ENCODE measurements around the gene LMBRD1. TPM values are rescaled to one million over a fixed set of nuclear protein-coding genes. Genes with fewer than 3 reads are reported as not detected.

Gene LMBRD1
- total RNA-seq, 2 experiments from 2014 or later = 12.7 to 16.3 TPM

DNA sequence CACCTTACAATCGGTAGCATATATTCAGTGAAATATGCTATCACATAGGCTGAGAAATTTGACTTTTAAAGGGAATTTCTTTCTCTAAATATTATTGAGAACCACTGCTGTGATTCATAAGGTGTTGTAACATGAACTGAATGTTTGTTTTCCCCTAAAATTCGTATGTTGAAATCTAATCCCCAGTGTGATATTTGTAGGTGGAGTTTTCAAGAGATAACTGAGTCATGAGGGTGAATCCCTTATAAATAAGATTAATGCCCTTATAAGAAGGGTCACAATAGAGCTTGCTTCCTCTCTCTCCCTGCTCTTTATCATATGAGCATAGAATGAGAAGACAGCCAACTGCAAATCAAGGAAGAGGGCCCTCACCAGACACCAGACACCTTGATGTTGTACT lies 64.8 kb downstream of the LMBRD1 start:
- no peak for TF ChIP-seq EZH2phosphoT487 (IDR thresholded peaks at IDR 0.05; ENCODE audit: borderline replicate concordance, low read depth, low read length)
- TF ChIP-seq, protein P1, sequence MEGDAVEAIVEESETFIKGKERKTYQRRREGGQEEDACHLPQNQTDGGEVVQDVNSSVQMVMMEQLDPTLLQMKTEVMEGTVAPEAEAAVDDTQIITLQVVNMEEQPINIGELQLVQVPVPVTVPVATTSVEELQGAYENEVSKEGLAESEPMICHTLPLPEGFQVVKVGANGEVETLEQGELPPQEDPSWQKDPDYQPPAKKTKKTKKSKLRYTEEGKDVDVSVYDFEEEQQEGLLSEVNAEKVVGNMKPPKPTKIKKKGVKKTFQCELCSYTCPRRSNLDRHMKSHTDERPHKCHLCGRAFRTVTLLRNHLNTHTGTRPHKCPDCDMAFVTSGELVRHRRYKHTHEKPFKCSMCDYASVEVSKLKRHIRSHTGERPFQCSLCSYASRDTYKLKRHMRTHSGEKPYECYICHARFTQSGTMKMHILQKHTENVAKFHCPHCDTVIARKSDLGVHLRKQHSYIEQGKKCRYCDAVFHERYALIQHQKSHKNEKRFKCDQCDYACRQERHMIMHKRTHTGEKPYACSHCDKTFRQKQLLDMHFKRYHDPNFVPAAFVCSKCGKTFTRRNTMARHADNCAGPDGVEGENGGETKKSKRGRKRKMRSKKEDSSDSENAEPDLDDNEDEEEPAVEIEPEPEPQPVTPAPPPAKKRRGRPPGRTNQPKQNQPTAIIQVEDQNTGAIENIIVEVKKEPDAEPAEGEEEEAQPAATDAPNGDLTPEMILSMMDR (conservative IDR thresholded peaks at IDR 0.05; ENCODE audit: low read length) = no peak
- Histone ChIP-seq H3K9me2 (ENCODE audit: insufficient read depth, low read length) (no peaks in the 10 kb centered on the region), H3K4me2 (ENCODE audit: low read length) (no peak overlapping the region), H3K79me2 (ENCODE audit: insufficient read depth, low read depth, low read length) (no peaks in the 10 kb centered on the region), H3K36me3 (ENCODE audit: insufficient read depth, low read length) (no peaks in the 10 kb centered on the region), H3K9me3 (ENCODE audit: low read length) (no peaks in the 10 kb centered on the region), H2AFZ (ENCODE audit: low read length) (no peak overlapping the region), H3K4me3 (ENCODE audit: low read depth, low read length, poor library complexity, severe bottlenecking) (no peak overlapping the region), H3K4me1 (ENCODE audit: insufficient read depth, low read length, poor library complexity, severe bottlenecking) (no peaks in the 10 kb centered on the region), H4K20me1 (ENCODE audit: insufficient read depth, low read length) (no peaks in the 10 kb centered on the region; the same call in none of the 2 replicates), H3K27ac (ENCODE audit: low read depth, low read length, poor library complexity, severe bottlenecking) (no peak overlapping the region)
- DNase-seq (ENCODE audit: low spot score) = no peak
- no TSS peak for BruUV-seq (replicated peaks)
- intact Hi-C loops (cut with micrococcal nuclease; ENCODE audit: unreplicated experiment) = loop anchor here (10.0 kb wide), 1 partner anchor 373 kb away; no protein-coding TSS in a partner anchor
- ChIA-PET CTCF (ENCODE audit: unreplicated experiment) (no interaction called here), POLR2A (interaction anchor here (0.9 kb wide), 1 partner anchor 9 kb away, joined by 3 read pairs; no protein-coding TSS in a partner anchor)

DNA sequence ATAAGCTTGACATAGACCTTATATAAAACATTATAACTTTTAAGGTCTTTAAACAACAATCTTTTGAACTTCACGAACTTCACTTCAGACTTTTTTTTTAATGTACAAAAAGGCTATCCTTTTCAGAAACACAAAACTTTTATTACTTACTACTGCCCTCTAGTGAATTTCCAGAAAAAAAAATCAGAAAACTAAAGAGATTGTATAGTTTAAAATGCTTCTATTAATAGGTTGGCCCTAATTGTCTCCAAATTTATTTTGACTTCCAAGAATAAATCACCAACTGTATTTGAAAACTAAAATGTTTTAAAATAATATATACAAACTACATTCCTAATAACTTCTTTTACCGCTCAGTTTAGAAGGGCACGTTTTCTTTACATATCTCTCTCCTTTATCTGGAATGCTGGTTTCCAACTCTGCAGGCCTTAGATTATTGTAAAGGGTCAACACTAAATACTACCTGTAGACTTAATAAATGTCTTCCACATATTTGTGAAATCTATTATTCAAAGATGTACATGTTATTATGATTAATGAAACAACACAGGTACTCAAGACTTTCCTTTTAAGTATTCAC lies 66.8 kb downstream of the LMBRD1 start:
- intact Hi-C loops (cut with micrococcal nuclease; ENCODE audit: unreplicated experiment) = loop anchor here (10.0 kb wide), 1 partner anchor 375 kb away; no protein-coding TSS in a partner anchor
- ChIA-PET POLR2A (interaction anchor here (0.7 to 1.1 kb wide), 4 partner anchors 19 to 57 kb away, joined by 3 to 4 read pairs (median 4); no protein-coding TSS in a partner anchor), CTCF (ENCODE audit: unreplicated experiment) (no interaction called here)
- TF ChIP-seq EZH2phosphoT487 (IDR thresholded peaks at IDR 0.05; ENCODE audit: borderline replicate concordance, low read depth, low read length) = no peak
- TF ChIP-seq, protein P1 (conservative IDR thresholded peaks at IDR 0.05; ENCODE audit: low read length) = peak; percentile 85
- H3K4me3 ChIP-seq (ENCODE audit: low read depth, low read length, poor library complexity, severe bottlenecking) = no peak overlapping the region
- no peaks in the 10 kb centered on the region for H3K9me2 ChIP-seq (ENCODE audit: insufficient read depth, low read length)
- H3K4me1 ChIP-seq (ENCODE audit: insufficient read depth, low read length, poor library complexity, severe bottlenecking) = no peaks in the 10 kb centered on the region
- H3K9me3 ChIP-seq (ENCODE audit: low read length) = peaks cover 7% of the 10 kb centered on the region; the same call in 1 of the 2 replicates
- BruUV-seq (replicated peaks) = no TSS peak
- no peaks in the 10 kb centered on the region; the same call in none of the 2 replicates for H4K20me1 ChIP-seq (ENCODE audit: insufficient read depth, low read length)
- no peak overlapping the region for H3K27ac ChIP-seq (ENCODE audit: low read depth, low read length, poor library complexity, severe bottlenecking)
- no peaks in the 10 kb centered on the region for H3K36me3 ChIP-seq (ENCODE audit: insufficient read depth, low read length)
- DNase-seq (ENCODE audit: low spot score) = peak; percentile 2
- no peak overlapping the region for H3K4me2 ChIP-seq (ENCODE audit: low read length)
- no peaks in the 10 kb centered on the region for H3K79me2 ChIP-seq (ENCODE audit: insufficient read depth, low read depth, low read length)
- no peak overlapping the region for H2AFZ ChIP-seq (ENCODE audit: low read length)

- Histone ChIP-seq H2AFZ (ENCODE audit: low read length) (no peak overlapping the region), H3K27ac (ENCODE audit: low read depth, low read length, poor library complexity, severe bottlenecking) (no peak overlapping the region), H3K36me3 (ENCODE audit: insufficient read depth, low read length) (peaks cover 17% of the 10 kb centered on the region), H3K4me3 (ENCODE audit: low read depth, low read length, poor library complexity, severe bottlenecking) (no peak overlapping the region), H3K9me2 (ENCODE audit: insufficient read depth, low read length) (no peaks in the 10 kb centered on the region), H3K4me1 (ENCODE audit: insufficient read depth, low read length, poor library complexity, severe bottlenecking) (no peaks in the 10 kb centered on the region), H3K4me2 (ENCODE audit: low read length) (no peak overlapping the region), H3K79me2 (ENCODE audit: insufficient read depth, low read depth, low read length) (no peaks in the 10 kb centered on the region), H4K20me1 (ENCODE audit: insufficient read depth, low read length) (no peaks in the 10 kb centered on the region), H3K9me3 (ENCODE audit: low read length) (peaks cover 7% of the 10 kb centered on the region; the same call in 1 of the 2 replicates)
- ChIA-PET POLR2A (no interaction called here), CTCF (ENCODE audit: unreplicated experiment) (no interaction called here)
- TF ChIP-seq EZH2phosphoT487 (IDR thresholded peaks at IDR 0.05; ENCODE audit: borderline replicate concordance, low read depth, low read length) = no peak
- TF ChIP-seq, protein P1 (conservative IDR thresholded peaks at IDR 0.05; ENCODE audit: low read length) = no peak
- intact Hi-C loops (cut with micrococcal nuclease; ENCODE audit: unreplicated experiment) = no loop called here
- no TSS peak for BruUV-seq (replicated peaks)
- no peak for DNase-seq (ENCODE audit: low spot score)
Observed at GRCh38 chr6:69722683-69723082, 74.1 kb downstream of the LMBRD1 start.

Data from OCI-LY7 (cell line).